Measurements from ENCODE around the gene HOXC13.

HOXC13 gene

DNA sequence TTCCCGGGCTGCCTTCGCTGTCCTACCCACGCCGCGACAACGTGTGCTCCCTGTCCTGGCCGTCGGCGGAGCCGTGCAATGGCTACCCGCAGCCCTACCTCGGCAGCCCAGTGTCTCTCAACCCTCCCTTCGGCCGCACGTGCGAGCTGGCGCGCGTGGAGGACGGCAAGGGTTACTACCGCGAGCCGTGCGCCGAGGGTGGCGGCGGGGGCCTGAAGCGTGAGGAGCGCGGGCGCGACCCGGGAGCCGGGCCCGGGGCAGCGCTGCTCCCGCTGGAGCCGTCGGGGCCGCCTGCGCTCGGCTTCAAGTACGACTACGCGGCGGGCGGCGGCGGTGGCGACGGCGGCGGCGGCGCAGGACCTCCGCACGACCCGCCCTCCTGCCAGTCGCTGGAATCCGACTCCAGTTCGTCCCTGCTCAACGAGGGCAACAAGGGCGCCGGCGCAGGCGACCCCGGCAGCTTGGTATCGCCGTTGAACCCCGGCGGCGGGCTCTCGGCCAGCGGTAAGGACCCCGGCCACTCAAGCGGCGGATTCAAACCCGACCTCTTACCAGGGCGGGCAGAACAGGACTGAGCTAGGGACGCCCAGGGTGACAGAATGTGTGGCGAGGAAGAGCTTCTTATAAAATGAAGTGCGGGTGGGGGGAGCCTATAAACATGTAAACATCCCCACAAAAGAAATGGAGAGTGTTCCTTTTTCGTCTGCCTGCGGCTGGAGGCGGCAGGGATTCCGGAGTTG lies 16.6 kb downstream of the HOXC13 start:
- DNase-seq, result no peak

DNA sequence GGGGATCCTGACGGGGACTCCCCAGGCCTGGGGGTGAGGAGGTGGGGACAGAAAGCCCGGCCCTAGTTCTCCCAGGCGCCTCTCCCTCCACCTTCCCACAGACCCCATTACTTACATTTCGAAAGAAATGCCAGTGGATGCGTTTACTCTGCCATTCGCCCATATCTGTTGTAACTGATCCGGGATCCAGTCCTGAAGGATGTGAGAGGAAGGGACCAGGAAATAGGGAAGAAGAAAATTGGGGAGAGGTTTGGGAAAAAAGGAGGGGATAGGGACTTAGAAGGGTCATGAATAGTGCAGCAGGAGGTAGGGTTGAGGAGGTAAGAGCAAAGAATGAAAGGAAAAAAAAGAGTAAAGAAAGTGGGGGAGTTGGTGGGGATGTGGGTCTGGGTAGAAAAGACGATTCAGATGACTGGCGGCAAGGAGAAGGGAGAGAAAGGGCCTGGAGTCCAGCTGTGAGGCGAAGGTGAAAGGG lies 17.2 kb downstream of the HOXC13 start:
- no peak for DNase-seq

DNA sequence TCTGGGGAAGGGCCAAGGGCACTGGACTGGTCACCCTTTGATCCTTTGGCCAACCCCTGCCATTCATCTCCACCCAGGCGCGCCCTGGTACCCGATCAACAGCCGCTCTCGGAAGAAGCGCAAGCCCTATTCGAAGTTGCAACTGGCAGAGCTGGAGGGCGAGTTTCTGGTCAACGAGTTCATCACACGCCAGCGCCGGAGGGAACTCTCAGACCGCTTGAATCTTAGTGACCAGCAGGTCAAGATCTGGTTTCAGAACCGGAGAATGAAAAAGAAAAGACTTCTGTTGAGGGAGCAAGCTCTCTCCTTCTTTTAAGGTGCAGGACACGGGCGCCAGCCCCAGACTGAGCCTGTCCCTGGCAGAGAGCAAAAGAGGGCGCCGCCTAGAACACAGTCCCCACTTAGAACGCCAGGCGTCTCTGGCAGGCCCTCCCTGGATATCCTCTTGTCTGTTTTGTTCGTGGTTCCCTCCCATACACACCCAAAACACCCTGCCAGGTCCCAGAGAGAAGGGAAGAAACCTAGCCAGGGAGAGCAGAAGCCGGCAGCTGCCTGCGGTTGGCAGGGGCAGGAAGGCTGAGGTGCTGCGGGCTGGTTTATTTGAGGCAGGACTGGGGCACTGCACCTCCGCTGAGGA lies 17.7 kb downstream of the HOXC13 start:
- no peak for DNase-seq

DNA sequence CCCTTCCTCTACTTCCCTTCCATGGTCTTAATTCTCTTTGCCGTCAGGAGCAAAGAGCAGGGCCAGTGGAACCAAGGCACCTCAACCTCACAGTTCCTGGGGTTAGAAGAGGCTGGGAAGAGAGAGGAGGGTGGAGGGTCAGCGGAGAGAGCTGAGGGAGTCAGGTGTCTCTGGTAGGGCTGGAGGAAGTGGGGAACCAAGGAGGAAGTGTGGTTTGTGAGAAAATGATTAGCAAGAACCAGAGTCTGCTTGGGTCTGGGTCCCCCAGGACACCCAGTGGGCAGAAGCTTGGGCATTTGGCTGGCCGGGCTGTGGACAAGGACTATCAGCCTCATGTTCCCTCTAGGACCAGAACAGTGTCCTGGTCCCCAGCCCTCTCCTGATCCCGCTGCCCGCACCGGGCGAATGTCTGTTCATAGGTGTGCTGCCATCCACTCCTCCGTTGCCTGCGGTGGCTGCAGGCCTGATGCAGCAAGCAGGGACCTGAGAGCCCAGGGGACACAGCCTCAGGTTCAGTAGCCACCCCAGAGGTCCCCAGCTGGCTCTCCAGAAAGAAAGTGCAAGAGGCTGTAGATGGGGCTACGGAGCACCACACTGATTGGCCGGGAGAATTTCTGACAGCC lies 18.4 kb downstream of the HOXC13 start:
- no peak for DNase-seq

DNA sequence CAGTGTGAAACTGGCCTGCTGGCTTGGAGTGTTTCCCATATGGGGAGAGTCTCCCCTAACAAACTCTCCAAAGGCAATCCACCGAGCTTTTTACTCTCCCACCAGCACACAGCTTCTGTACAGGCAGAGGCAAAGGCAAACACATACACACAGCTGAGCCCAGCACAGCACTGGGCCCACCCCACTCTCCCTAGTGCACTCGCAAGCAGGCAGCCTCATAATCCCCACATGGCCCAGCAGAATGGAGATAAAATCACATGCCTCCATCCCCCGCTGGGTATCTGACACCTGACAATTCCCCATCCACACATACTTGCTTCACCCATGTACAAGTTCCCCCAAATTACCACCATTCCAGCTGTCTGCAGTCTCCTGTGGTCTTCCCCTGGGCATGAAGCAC lies 19.5 kb downstream of the HOXC13 start:
- DNase-seq, result no peak

DNA sequence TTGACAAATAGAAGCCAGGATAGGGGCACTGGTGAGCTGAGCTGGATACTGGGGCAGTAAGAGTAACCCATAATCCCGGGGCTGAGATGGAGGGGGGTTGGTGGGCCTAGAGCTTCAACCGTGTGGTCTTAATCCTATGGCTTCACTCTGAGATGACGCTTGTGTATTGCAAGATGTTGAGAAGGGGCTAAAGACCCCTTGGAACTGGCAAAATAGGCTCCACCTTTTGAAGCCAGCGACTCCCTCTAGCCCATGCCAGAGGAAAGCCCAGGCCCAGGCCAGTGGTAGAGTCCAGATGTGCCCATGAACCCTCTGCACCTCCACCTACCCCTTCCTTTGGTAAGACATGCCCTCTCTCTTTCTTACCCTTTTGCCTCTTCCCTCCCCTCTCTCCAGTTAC lies 20.7 kb downstream of the HOXC13 start:
- no peak for DNase-seq

DNA sequence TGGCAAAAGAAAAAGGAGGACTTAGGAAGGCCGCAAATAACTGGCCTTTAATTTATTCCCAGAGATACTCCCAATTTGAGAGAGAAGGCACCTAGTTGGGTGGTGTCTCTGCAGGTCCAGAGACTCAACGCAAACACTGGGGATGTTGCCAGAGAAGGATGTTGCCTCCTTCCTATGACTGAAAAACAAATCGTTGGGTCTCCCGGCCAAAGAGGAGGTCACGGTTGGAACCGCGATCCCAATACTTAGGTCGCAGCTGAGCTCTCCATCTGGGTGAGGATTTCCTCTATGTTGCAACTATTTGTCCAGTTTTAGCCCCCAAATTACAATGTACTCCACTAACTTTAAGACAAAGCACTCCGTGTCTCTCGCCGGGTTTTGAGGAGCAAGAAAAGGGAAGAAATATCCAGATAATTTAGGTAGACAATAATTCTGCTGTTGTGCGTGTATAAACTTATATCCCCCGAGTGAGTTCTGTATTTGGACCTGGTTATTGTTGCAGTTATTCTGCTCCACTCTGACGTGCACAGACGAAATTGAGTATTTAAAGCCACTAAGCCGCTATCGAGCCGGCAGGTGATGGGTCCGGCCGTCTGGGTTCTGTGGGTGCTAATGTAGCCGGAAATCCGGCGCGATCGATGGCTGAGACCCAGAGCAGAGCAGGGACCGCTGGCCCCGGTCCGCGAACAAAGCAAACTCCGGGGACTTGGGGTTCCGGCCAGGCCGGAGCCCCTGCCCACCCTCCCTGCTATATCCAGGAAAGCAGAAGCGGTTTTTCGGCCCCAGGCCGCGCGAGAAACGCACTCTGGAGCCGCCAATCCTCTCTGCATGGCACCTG lies 21.8 kb downstream of the HOXC13 start:
- DNase-seq, result no peak

DNA sequence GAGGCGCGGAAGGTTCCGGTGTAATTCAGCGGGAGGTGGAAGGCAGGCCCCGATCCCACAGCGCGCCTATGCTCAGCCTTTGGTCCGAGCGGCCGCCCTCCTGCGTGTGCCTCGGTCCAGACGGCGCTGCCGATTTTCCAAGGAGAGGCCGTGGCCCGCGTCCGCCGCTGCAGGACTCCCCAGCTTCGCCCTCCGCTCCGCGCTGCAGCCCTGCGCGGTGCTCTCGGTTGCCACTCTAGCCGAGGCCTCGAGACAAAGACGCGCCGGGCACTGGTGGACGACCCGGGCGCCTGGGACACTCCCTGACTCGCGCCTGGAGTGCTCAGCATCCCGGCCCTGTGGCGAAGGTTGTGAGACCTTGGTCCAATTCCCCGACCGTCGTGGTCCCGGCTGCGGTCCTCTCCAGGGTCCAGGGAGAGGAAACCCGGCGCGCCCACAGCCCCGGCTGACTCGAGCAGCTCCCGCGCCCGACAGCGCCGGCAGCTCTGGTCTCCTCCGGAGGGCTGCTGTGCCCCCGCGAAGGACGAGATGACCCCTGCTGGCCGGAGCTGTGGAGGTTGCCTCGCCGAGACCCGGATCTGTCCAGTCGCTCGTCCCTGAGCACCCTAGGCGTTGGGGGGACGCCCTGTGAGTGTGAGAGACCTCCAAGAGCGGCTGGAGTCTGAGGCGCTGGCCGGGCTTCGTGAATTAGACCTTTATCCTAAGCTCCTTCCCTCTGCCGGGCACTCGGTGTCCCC lies 22.6 kb downstream of the HOXC13 start:
- no peak for DNase-seq

DNA sequence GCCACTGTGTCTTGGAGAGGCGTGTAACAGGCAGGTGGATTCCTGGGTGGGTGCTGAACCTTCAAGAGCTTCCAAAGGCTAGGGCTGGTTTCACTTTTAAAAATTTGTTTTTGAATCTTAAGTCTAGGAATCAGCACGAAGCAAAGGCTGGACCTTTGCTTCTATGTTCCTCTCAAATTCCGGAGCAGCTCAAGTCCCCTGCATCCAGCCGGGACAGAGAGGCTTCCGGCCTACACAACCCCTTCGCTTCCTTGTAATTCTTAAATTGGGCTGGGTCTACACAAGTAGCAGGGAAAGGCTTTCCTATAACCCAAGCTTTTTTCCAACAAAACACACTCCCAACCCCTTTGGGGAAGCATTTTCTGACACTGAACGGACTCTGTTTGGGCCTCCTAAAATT lies 24.4 kb downstream of the HOXC13 start:
- DNase-seq, result no peak

DNA sequence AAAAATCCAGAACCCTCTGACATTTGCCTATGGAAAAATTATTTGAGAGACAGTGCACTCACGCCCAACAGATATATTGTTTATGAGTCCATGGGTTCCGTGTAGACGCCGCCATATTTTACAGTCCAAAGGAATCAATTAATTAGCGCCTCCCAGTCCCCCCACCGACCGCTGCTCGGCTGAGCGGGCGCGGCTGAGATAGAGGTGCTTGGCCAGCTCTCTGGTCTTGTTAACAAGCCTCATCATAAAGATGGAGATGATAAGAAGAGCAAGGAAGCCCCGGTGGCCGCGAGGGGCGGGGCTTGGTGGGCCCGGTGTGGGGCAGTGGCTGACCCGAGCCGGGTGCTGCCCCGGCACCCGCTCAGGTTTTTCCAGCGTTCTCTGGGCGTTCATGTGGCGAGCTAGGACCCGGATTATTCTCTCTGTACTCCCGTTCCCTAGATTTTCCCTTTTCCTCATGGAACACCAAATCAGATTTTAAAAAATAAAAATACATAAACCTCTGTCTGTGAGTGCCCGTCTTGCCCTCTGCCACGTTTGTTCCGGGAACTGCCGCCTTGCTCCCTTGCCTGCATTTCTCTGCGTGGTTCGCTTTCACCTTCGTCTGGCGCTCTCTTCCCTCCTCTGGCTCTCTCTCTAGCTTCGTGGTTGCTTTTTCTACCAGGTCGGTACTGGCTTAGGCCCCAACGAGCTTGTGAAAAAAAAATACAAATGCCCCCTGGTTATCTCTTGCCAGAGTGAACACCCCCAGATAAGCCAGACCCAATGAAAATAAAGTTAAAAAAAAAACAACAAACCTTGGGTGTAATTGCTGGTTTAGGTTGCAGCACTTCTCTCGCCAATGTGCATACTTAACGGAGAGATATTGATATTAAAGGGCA lies 25.0 kb downstream of the HOXC13 start:
- DNase-seq, result no peak

DNA sequence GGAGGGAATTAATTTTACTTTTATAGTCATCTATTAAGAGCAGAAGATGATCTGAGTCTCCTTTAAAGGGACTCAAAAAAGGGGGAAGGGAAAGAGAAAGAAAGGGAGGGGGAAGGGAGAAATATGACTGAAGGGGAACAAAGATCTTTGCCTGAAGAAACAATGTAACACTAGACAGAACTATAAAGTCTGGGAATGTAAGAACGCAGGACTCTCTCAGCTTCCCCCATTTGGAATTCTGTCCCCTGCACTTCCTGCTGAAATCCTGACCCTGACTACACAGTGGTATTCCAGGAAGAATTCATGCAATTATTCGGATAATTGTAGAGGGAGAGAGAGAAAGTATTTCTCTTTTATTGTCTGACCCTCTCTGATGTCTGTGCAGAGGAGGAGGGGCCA lies 25.7 kb downstream of the HOXC13 start:
- no peak for DNase-seq

DNA sequence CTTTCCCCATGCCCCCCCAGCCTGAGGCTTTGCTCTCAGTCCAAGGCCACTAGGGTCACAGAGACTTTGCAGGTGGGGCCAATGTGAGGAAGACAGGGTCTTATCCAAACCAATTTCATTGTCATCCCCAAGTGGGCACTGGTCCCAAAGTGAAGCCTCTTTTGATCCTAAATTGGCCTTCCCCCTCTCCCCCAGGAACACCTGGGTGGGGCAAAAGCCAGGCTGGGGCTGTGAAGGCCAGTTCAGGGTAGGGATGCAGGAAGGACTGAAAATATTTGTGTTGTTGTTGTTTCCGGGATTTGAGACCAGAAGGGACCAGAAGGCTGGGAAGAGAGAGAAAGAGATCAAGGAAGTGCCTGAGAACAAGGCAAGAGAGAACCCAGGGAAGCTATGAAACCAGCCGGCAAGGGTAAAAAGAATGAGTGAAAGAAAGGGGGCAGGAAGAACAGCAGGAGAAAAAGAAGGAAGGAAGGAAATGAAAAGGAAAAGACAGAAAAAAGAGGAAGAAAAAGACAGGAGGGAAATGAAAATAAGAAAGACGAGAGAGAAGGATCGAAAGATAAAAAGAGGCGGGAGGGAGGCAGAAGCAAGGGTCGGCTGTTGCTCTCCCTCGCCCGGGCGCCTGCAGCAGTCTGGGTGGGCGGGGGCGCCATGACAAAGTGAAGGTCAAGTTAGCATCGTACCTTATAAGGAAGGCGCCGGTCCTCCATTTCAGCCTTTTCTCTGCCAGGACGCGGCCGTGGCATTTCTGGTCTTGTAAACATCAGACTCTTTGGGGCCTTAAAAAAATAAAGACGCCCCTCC lies 26.9 kb downstream of the HOXC13 start:
- DNase-seq, result no peak

DNA sequence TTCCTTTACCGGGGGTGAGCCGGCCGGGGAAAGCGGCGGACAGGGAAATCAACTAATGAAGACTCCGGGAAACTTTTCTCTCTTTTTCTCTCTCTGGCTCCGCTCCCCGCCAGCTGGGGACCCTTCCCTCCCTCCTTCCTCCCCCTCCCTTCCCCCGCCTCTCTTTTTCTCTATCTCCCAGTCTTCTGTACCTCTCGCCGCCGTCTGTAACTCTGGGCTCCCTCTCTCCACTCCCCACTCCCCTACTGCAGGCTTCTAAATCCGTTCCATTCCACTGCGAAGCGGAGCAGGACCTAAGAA lies 27.4 kb downstream of the HOXC13 start:
- no peak for DNase-seq

DNA sequence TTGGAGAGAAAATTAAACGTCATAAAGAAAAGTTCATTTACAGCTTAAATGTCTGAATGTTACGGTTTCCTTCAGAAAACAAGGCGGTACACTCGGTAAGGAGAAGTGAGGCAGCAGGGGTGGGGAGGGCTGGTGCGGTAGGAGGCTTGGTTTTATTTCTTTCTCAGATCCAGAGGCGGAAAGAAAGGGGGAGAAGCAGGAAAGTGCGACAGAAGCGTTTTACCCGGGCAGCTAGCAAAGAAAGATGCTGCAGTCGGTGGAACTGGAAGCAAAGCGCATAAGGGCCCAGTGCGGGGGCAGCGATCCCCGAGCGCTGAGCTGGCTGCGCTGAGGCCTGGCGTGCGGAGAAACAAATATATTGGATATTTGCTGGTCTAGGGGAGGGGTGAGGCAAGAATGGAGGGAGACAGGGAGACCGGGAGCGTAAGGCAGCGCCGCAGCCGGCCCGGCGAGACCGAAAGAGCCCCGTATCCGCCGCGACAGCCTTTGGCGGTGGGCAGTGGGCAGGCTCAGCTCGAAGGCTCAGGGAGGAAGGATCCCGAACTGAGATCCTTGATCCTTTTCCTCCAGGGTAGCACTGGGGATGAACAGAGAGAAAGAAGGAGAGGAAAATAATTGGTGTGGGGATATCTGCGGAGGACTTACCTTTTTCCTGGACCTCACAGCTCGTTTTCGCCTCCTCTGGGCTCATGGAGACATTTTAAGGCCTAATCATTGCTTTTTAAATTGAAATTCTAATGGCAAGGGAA lies 27.9 kb downstream of the HOXC13 start:
- no peak for DNase-seq

DNA sequence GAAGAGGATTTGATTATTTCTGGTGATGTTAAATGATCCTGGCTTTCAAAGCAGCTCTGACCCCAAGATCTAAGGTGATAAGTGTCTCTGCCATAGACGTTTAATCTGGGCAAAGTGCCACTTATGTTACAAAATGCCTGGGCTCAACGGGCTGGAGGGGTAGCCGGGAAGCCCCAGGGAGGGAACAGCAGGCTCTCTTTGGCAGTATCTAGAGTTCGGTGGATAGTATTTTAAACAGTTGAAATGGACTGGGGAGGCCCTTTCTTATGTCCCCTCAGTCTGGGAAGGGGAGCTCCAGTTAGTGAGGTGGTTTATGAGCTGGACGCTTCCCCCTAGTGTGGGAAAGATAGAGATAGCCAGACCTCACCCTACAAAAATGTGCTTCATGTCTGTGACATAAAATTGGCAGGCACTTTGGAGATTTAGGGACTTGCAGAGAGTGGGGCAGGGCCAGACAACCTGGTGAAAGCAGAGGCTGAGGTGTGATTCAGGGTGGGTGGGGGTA lies 28.8 kb downstream of the HOXC13 start:
- DNase-seq, result no peak

DNA sequence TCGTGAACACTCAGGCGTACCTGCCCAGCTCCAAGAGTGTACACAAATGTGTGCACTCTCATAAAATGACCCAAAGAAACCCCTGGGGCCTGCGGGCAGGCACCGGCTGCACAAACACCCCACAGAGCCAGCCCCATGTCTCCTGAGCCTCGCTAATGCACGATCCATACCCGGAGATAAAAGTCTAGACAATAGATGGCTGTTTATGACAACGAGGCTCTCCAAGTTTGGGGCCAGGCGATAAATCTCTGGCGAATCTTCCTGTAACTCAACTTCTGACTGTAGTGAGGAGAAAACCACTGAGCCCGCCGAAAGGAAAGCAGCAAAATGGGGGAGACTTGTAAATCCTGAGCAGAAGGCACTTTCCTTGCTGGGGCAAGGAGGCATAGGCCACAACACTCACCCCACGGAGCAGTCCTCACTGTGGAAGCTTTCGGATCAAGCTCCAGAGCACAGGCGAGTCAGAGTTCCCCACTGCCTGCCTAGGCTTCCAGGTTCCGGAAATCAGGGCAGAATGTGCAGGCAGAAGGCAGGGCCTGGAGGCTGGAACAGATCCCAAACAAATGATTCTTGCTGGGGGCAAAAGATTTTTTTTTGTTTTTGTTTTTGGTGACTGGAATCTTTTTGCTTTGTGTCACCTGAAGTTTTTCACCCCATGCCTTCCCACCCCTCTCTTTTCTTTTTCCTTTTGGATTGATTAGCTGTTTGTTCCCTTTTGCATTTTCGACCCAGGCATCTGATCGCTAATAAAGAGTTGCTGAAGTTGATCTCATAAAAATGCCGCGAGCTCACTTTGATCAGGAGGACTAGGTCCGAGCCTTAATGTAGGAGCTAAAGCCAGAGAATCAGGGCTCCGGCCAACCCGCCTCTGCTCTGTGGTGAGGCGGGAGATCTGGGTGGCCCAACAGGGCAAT lies 29.8 kb downstream of the HOXC13 start:
- DNase-seq, result no peak

DNA sequence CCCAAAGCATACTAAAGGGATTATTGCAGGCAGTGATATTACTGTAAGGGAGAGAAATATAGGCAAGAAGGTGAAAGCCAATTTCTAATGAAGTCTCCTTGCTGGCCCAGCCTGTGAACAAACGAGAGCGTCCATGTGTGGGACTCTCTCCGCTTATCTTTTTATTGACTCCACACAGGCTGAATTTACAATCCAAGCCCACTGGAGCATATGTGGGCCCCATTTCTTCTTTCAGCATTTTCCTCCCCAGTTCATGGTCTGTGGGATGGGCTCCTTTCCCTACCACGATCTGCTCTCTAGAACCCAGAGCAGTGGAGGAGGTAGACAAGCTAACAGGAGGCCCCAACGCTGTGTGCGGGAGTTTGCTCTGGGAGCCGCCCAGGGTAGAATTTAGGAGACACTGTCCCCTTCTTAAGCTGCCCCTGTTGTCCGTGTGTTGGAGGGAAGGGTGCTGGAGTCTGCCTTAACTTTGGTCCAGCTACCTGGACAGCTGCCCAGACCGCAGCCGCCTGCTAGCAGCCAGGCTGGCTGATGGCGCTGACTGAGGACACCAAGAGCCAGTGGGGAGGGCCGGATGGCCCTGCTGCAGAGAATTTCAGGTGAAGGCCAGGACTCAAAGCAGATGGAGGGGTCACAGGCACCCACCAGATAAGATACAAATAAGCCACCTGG lies 31.1 kb downstream of the HOXC13 start:
- DNase-seq, result no peak

DNA sequence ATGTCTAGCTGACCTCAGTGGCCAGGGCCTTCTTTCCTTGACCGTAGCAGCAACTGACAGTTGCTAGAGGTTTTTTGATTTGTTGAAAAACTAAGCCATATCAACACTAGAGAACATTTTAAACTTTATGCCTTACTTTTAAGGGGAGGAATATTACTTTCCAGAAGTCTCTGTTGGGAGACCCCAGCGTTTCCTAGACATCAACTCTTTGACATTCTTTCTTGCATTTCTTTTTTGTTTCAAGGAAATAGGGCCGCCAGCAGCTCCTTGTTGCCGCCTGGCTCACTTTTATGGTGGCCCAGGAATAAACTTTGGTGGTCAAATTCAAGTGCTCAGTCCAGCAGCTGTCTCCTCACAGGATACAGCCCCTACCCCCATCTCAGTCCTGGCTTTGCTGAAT lies 31.8 kb downstream of the HOXC13 start:
- DNase-seq, result no peak
